BE2C (cell line): ENCODE results near the gene ANKRD34B.

Source experiments
- DNase-seq: peaks from one replicate; pipeline ENCODE4 v3.0.0-alpha.2; 2020
- H3K27me3 ChIP-seq: fragments of 250-450 bp; sonication (Bioruptor Pico); 2 replicates; pipeline ENCODE4 v1.5.1; 2020; ENCODE audit warnings: mild to moderate bottlenecking
- H3K36me3 ChIP-seq: fragments of 250-450 bp; sonication (Bioruptor Pico); 2 replicates; pipeline ENCODE4 v1.5.1; 2020; ENCODE audit warnings: mild to moderate bottlenecking
- H3K4me1 ChIP-seq: fragments of 250-450 bp; sonication (Bioruptor Pico); 2 replicates; pipeline ENCODE4 v1.5.1; 2020
- H3K4me3 ChIP-seq: 2 replicates; pipeline ENCODE4 v1.5.1; 2011; ENCODE audit warnings: low read depth, low read length
- H3K9me3 ChIP-seq: fragments of 250-450 bp; sonication (Bioruptor Pico); 2 replicates; pipeline ENCODE4 v1.5.1; 2020
- TF ChIP-seq, protein P1 (sequence below): IDR thresholded peaks from 2 replicates; pipeline ENCODE4 v1.5.1; 2012; ENCODE audit warnings: mild to moderate bottlenecking, low read depth, low read length

The ANKRD34B gene

DNA sequence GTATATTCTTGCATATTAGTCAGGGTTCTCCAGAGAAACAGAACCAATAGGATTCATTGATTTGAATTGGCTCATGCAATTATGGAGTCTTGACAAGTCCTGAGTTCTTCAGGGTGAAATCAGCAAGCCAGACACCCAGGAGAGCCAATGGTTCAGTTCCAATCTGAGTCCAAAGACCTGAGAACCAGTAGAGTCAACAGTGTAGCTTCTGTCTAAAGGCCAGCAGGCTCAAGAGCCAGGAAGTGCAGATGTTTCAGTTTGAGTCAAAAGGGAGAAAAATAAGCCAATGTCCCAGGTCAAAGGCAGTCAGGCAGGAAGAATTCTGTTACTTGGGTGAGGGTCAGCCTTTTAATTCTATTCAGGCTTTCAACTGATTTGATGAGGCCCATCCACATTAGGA, 37.8 kb upstream of the ANKRD34B start:
- DNase-seq = no peak
- H3K9me3 ChIP-seq = no peaks in the 10 kb centered on the region
- no peaks in the 10 kb centered on the region for H3K4me1 ChIP-seq
- TF ChIP-seq, protein P1, sequence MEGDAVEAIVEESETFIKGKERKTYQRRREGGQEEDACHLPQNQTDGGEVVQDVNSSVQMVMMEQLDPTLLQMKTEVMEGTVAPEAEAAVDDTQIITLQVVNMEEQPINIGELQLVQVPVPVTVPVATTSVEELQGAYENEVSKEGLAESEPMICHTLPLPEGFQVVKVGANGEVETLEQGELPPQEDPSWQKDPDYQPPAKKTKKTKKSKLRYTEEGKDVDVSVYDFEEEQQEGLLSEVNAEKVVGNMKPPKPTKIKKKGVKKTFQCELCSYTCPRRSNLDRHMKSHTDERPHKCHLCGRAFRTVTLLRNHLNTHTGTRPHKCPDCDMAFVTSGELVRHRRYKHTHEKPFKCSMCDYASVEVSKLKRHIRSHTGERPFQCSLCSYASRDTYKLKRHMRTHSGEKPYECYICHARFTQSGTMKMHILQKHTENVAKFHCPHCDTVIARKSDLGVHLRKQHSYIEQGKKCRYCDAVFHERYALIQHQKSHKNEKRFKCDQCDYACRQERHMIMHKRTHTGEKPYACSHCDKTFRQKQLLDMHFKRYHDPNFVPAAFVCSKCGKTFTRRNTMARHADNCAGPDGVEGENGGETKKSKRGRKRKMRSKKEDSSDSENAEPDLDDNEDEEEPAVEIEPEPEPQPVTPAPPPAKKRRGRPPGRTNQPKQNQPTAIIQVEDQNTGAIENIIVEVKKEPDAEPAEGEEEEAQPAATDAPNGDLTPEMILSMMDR = no peak
- H3K36me3 ChIP-seq = no peaks in the 10 kb centered on the region
- H3K27me3 ChIP-seq = no peaks in the 10 kb centered on the region
- H3K4me3 ChIP-seq = no peak overlapping the region

DNA sequence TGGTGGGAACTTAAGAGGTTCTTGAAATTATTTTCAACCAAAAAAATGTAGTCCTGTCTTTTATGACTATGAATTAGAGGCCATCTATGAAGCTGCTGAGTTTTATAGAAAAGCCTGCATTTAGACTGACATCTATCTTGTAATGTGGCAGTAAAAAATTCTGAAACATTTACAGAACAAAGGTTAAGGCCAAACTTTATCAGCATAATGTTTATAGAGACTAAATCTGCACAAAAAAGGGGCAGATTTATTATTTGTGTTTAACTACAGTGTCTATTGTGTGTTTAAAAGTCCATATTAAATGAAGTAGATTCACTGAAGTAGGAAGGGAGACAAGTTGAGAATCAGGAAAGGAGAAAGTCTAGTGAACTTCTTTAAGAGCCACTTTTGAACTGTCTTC, 37.3 kb upstream of the ANKRD34B start:
- Histone ChIP-seq H3K4me3 (no peak overlapping the region), H3K9me3 (no peaks in the 10 kb centered on the region), H3K4me1 (no peaks in the 10 kb centered on the region), H3K36me3 (no peaks in the 10 kb centered on the region), H3K27me3 (no peaks in the 10 kb centered on the region)
- TF ChIP-seq, protein P1 = no peak
- no peak for DNase-seq

DNA sequence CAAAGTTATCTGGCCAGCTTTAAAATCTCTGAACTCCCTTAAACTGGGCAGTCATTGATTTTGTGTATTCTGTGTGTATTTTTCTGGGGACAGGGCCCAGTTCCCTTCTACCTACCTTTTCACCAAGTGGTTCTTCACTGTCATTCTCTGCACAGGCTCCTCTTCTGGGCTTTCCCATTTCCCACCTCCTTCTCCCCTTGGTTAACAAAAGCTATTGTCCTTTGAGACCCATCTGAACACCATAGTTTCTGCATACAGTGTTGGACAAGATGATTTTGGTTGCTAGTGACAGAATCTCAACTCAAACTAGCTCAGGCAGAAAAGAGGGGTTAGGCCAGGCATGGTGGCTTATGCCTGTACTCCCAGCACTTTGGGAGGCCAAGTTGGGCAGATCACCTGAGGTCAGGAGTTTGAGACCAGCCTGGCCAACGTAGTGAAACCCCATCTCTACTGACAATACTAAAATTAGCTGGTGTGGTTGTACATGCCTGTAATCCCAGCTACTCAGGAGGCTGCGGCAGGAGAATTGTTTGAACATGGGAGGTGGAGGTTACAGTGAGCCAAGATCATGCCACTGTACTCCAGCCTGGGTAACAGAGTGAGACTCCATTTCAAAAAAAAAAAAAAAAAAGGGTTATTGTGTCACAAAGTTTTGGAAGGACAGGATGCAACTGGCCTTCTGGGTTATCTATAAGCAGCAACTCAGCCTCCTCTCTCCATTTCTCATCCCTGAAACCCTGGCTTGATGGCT, 31.0 kb upstream of the ANKRD34B start:
- Histone ChIP-seq H3K4me1 (no peaks in the 10 kb centered on the region), H3K36me3 (no peaks in the 10 kb centered on the region), H3K27me3 (no peaks in the 10 kb centered on the region), H3K9me3 (no peaks in the 10 kb centered on the region), H3K4me3 (no peak overlapping the region)
- TF ChIP-seq, protein P1 = no peak
- no peak for DNase-seq

DNA sequence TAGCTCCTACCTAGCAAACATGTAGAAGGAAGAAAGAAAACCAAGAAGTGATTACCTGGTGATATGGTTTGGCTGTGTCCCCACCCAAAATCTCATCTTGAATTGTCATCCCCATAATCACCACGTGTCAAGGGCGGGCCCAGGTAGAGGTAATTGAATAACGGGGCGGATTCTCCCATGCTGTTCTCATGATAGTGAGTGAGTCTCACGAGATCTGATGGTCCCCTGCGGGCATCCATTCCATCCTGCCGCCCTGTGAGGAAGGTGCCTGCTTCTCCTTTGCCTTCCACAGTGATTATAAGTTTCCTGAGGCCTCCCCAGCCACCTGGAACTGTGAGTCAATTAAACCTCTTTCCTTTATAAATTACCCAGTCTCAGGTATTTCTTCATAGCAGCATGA, 27.4 kb upstream of the ANKRD34B start:
- TF ChIP-seq, protein P1 = no peak
- DNase-seq = no peak
- Histone ChIP-seq H3K4me1 (no peaks in the 10 kb centered on the region), H3K36me3 (no peaks in the 10 kb centered on the region), H3K4me3 (no peak overlapping the region), H3K27me3 (no peaks in the 10 kb centered on the region), H3K9me3 (no peaks in the 10 kb centered on the region)

DNA sequence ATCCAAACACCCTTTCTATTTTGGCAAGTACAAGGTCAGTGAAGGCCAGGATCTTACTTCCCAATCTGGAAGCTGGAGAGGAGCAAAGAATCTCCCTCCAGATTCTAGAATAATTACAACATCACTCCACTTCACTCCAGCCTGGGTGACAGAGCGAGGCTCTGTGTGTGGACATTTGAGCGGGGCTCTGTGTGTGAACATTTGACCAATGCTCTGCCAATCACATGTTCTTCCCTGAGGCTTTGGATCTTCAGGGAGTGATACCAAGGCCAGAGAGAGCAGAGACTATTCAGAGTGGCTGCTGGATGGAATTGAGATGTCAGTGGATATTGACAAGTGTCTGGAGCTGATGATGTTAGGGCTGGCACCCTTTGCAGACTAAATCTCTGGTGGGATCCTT, 24.7 kb upstream of the ANKRD34B start:
- Histone ChIP-seq H3K9me3 (no peaks in the 10 kb centered on the region), H3K36me3 (no peaks in the 10 kb centered on the region), H3K4me3 (no peak overlapping the region), H3K4me1 (no peaks in the 10 kb centered on the region), H3K27me3 (no peaks in the 10 kb centered on the region; the same call in 1 of the 2 replicates)
- TF ChIP-seq, protein P1 = no peak
- no peak for DNase-seq

DNA sequence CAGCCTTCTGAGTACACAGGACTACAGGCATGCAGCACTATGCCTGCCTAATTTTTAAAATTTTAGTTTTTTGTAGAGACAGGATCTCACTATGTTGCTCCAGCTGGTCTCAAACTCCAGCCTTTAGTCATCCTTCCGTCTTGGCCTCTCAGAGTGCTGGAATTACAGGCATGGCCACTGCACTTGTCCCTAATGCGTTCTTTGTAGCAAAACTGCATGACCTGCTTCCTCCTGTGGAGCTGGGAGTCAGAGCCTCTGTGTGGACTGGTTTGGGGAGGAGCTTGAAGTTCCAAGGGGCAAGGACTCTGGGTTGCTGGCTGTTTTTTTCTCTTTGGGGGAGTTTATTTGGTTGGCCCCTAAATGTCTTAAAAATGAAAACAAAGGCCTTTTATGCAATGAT, 22.7 kb upstream of the ANKRD34B start:
- no peak overlapping the region for H3K4me3 ChIP-seq

More for the DNA sequence above, 22.7 kb upstream of the ANKRD34B start:
- DNase-seq = no peak
- Histone ChIP-seq H3K27me3 (no peaks in the 10 kb centered on the region; the same call in 1 of the 2 replicates), H3K9me3 (no peaks in the 10 kb centered on the region), H3K36me3 (no peaks in the 10 kb centered on the region), H3K4me1 (no peaks in the 10 kb centered on the region)
- TF ChIP-seq, protein P1 = no peak
